Measurements from ENCODE around the gene ITPR1.

ITPR1 gene

DNA sequence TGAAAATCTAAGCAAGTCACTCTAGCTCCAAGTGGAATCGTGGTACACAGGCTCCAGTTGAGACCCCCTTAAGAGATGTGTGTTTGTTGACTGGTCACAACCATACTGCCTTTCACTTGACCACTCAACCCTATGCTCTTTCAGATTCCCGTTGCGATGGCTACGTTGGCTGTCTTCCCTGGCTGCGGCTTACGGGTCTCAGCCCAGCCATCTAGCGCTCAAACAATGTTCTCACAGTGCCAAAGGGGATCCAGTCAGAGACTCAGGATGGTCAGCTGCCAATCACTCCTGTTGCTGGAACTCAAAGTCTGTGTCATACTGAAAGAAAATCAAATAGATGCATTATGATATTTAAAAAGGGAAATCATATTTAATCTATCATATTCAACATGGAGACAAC is 237.6 kb downstream of the ITPR1 start:
- DNase-seq (ENCODE audit: low read depth, low spot score) = no peak
- Histone ChIP-seq H3K9ac (ENCODE audit: insufficient read length, low read depth) (no peak overlapping the region), H3K4me1 (ENCODE audit: insufficient read depth, insufficient read length) (no peaks in the 10 kb centered on the region), H3K36me3 (ENCODE audit: insufficient read depth, insufficient read length, low read length) (peaks cover 3% of the 10 kb centered on the region), H3K9me3 (ENCODE audit: insufficient read depth, low read length) (no peaks in the 10 kb centered on the region), H3K4me3 (ENCODE audit: insufficient read length, low read depth) (no peak overlapping the region), H3K27me3 (ENCODE audit: insufficient read depth, insufficient read length) (no peaks in the 10 kb centered on the region)
- no peak for TF ChIP-seq YY1 (IDR thresholded peaks at IDR 0.05; ENCODE audit: insufficient read depth, insufficient read length)
- no peak for TF ChIP-seq SUZ12 (IDR thresholded peaks at IDR 0.05; ENCODE audit: extremely low read depth, insufficient read depth, insufficient read length)
- TF ChIP-seq ZNF274 (IDR thresholded peaks at IDR 0.05; ENCODE audit: low read depth, low read length) = no peak

DNA sequence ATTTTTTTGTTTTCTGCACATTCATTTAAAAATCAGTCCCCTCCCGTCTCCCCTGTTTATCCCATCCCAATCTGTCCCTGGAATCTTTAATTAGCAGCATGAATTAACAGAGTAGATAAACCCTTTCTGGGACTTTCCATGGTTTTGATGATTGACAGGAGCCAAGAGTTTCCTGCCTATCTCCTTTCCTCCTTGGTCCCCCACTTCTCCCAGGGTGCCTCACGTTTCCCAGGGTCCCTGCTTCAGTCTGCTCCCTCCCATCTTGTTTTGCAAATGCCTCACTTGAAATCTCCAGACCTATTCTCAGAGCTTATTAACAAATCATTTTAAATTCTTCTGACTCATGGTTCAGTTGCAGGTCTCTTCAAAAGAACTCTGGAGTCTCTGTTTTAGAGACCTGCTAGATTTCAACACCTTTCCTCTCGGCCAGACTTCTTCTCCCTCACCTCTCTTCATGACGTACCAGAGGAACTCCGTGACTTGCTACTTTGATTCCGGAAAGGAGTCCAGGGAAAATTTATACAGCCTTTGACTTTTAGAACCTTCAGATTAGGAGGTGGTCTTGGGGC is 238.5 kb downstream of the ITPR1 start:
- TF ChIP-seq YY1 (IDR thresholded peaks at IDR 0.05; ENCODE audit: insufficient read depth, insufficient read length) = no peak
- TF ChIP-seq SUZ12 (IDR thresholded peaks at IDR 0.05; ENCODE audit: extremely low read depth, insufficient read depth, insufficient read length) = no peak
- no peak for TF ChIP-seq ZNF274 (IDR thresholded peaks at IDR 0.05; ENCODE audit: low read depth, low read length)

DNA sequence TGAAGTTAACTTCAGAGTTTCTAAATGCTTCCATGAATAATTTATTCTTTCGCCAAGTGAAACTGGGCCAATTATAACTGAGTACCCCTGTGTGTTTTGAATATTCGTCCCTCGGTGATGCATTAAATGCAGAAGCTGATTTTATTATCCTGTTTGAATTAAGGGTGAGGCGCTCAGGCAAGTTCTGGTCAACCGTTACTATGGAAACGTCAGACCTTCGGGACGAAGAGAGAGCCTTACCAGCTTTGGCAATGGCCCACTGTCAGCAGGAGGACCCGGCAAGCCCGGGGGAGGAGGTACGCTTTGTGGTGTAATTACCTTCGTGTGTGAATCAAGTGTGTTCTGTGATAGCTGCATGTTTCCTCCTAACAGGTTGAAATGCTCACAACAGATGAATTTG is 239.8 kb downstream of the ITPR1 start:
- no peak for DNase-seq (ENCODE audit: low read depth, low spot score)
- H3K36me3 ChIP-seq (ENCODE audit: insufficient read depth, insufficient read length, low read length) = peaks cover 3% of the 10 kb centered on the region
- H3K9ac ChIP-seq (ENCODE audit: insufficient read length, low read depth) = no peak overlapping the region
- H3K27me3 ChIP-seq (ENCODE audit: insufficient read depth, insufficient read length) = no peaks in the 10 kb centered on the region
- H3K9me3 ChIP-seq (ENCODE audit: insufficient read depth, low read length) = no peaks in the 10 kb centered on the region
- no peak for TF ChIP-seq YY1 (IDR thresholded peaks at IDR 0.05; ENCODE audit: insufficient read depth, insufficient read length)
- TF ChIP-seq ZNF274 (IDR thresholded peaks at IDR 0.05; ENCODE audit: low read depth, low read length) = no peak
- TF ChIP-seq SUZ12 (IDR thresholded peaks at IDR 0.05; ENCODE audit: extremely low read depth, insufficient read depth, insufficient read length) = no peak
- H3K4me3 ChIP-seq (ENCODE audit: insufficient read length, low read depth) = no peak overlapping the region
- H3K4me1 ChIP-seq (ENCODE audit: insufficient read depth, insufficient read length) = no peaks in the 10 kb centered on the region

More for the DNA sequence above, 238.5 kb downstream of the ITPR1 start:
- Histone ChIP-seq H3K36me3 (ENCODE audit: insufficient read depth, insufficient read length, low read length) (peaks cover 3% of the 10 kb centered on the region), H3K4me3 (ENCODE audit: insufficient read length, low read depth) (no peak overlapping the region), H3K4me1 (ENCODE audit: insufficient read depth, insufficient read length) (no peaks in the 10 kb centered on the region), H3K27me3 (ENCODE audit: insufficient read depth, insufficient read length) (no peaks in the 10 kb centered on the region), H3K9me3 (ENCODE audit: insufficient read depth, low read length) (no peaks in the 10 kb centered on the region), H3K9ac (ENCODE audit: insufficient read length, low read depth) (no peak overlapping the region)
- no peak for DNase-seq (ENCODE audit: low read depth, low spot score)

DNA sequence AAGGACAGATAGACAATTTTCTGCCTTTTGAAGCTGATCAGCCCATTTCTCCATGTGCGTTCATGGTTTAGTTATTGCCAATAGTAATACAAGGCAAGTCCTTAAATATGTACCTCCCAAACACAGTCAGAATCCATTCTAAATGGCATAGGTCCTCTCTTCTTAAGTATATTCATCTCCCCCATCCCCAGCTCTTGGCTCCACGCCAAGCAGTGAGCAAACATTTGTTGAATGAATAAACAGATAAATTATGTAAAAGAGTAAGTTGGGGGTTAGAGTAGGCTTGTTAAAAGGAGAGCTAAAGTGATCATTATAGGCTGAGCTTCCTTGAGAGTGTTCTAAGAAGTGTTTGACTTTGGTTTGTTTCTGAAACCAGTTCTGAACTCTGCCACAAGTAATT is 241.3 kb downstream of the ITPR1 start:
- TF ChIP-seq YY1 (IDR thresholded peaks at IDR 0.05; ENCODE audit: insufficient read depth, insufficient read length) (no peak), ZNF274 (IDR thresholded peaks at IDR 0.05; ENCODE audit: low read depth, low read length) (no peak), SUZ12 (IDR thresholded peaks at IDR 0.05; ENCODE audit: extremely low read depth, insufficient read depth, insufficient read length) (no peak)
- no peak overlapping the region for H3K4me3 ChIP-seq (ENCODE audit: insufficient read length, low read depth)
- peaks cover 3% of the 10 kb centered on the region for H3K36me3 ChIP-seq (ENCODE audit: insufficient read depth, insufficient read length, low read length)
- H3K27me3 ChIP-seq (ENCODE audit: insufficient read depth, insufficient read length) = no peaks in the 10 kb centered on the region
- no peak for DNase-seq (ENCODE audit: low read depth, low spot score)
- no peak overlapping the region for H3K9ac ChIP-seq (ENCODE audit: insufficient read length, low read depth)
- H3K9me3 ChIP-seq (ENCODE audit: insufficient read depth, low read length) = peaks cover 3% of the 10 kb centered on the region; the same call in 1 of the 2 replicates
- no peaks in the 10 kb centered on the region for H3K4me1 ChIP-seq (ENCODE audit: insufficient read depth, insufficient read length)

DNA sequence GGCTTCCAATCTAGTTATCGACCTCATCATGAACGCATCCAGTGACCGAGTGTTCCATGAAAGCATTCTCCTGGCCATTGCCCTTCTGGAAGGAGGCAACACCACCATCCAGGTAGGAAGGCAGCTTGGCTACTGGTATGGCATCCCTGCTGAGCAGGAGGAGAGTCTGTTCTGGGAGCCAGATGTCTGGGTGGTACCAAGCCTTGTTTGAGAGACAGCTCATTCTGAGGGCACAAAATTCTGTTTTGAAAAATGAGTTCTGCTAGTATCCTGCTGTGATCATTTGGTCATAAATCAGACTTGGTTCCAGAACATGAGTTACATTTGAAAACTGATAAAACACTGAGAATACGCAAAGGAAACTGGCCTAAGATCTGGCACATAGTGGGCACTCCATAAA is 242.1 kb downstream of the ITPR1 start:
- H3K36me3 ChIP-seq (ENCODE audit: insufficient read depth, insufficient read length, low read length) = peaks cover 3% of the 10 kb centered on the region
- peaks cover 9% of the 10 kb centered on the region; the same call in 1 of the 2 replicates for H3K9me3 ChIP-seq (ENCODE audit: insufficient read depth, low read length)
- H3K4me3 ChIP-seq (ENCODE audit: insufficient read length, low read depth) = no peak overlapping the region
- TF ChIP-seq SUZ12 (IDR thresholded peaks at IDR 0.05; ENCODE audit: extremely low read depth, insufficient read depth, insufficient read length) (no peak), YY1 (IDR thresholded peaks at IDR 0.05; ENCODE audit: insufficient read depth, insufficient read length) (no peak), ZNF274 (IDR thresholded peaks at IDR 0.05; ENCODE audit: low read depth, low read length) (no peak)
- no peak for DNase-seq (ENCODE audit: low read depth, low spot score)
- no peaks in the 10 kb centered on the region for H3K27me3 ChIP-seq (ENCODE audit: insufficient read depth, insufficient read length)
- no peak overlapping the region for H3K9ac ChIP-seq (ENCODE audit: insufficient read length, low read depth)
- H3K4me1 ChIP-seq (ENCODE audit: insufficient read depth, insufficient read length) = no peaks in the 10 kb centered on the region

DNA sequence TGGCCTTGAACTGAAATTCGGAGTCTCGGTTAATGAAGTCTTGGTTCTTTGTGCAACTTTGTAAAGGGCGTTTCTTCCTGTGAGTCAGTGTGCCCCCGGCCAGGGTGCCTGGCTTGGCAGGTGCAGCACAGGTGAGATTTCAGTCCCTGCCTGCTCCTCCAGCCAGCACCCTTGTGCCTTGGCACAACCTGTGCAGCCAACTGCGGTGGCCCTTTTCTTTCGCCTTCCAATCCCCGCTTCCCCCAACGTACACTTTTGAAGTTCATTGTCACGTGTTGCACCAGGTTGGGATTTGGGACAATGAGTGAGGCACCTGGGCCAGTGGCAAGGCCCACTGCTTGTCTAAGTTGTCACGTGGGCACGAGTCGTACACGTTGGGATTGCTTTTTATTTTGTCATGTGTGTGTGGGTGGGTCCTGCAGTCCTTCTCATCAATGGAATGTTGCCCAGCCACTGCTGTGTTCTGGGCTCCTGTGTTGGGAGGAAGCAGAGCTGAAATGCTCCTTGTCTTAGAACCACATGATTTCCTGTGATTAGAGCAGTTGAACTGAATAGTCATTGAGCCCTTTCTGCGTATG is 243.2 kb downstream of the ITPR1 start:
- no peak overlapping the region for H3K9ac ChIP-seq (ENCODE audit: insufficient read length, low read depth)

DNA sequence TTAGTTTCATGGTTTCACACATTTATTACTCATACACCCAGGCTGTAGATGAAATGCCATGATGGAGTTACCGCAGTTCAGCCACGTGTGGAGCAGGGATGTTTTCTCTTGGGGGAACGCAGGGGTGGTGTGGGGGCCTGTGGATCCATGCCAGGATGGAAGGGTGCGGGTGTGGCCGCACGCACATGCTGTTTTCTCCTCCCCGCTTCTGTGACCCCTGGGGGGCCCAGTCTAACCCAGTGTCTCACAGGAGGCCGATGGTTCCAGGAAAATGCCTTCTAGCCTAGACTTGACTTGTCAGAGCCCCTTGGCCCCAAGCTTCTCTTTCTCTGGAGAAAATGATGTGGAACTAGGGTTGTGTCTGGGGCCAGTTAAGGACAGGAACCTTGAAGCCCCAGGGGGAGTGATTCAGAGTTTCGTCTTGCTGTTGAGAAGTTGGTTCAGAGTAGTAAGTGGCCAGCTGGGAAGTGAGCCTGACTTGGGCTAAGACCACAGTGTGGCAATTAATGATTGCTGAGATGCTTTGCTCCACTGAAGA is 245.7 kb downstream of the ITPR1 start:
- TF ChIP-seq SUZ12 (IDR thresholded peaks at IDR 0.05; ENCODE audit: extremely low read depth, insufficient read depth, insufficient read length) = no peak
- TF ChIP-seq ZNF274 (IDR thresholded peaks at IDR 0.05; ENCODE audit: low read depth, low read length) = no peak
- TF ChIP-seq YY1 (IDR thresholded peaks at IDR 0.05; ENCODE audit: insufficient read depth, insufficient read length) = no peak
- no peak overlapping the region for H3K9ac ChIP-seq (ENCODE audit: insufficient read length, low read depth)
- no peak overlapping the region for H3K4me3 ChIP-seq (ENCODE audit: insufficient read length, low read depth)
- H3K9me3 ChIP-seq (ENCODE audit: insufficient read depth, low read length) = peaks cover 9% of the 10 kb centered on the region; the same call in 1 of the 2 replicates
- no peak for DNase-seq (ENCODE audit: low read depth, low spot score)
- no peaks in the 10 kb centered on the region for H3K27me3 ChIP-seq (ENCODE audit: insufficient read depth, insufficient read length)
- peaks cover 3% of the 10 kb centered on the region for H3K36me3 ChIP-seq (ENCODE audit: insufficient read depth, insufficient read length, low read length)
- peaks cover 3% of the 10 kb centered on the region for H3K4me1 ChIP-seq (ENCODE audit: insufficient read depth, insufficient read length)

More for the DNA sequence above, 243.2 kb downstream of the ITPR1 start:
- peaks cover 9% of the 10 kb centered on the region; the same call in 1 of the 2 replicates for H3K9me3 ChIP-seq (ENCODE audit: insufficient read depth, low read length)
- peaks cover 3% of the 10 kb centered on the region for H3K36me3 ChIP-seq (ENCODE audit: insufficient read depth, insufficient read length, low read length)
- no peaks in the 10 kb centered on the region for H3K4me1 ChIP-seq (ENCODE audit: insufficient read depth, insufficient read length)
- no peaks in the 10 kb centered on the region for H3K27me3 ChIP-seq (ENCODE audit: insufficient read depth, insufficient read length)
- no peak for TF ChIP-seq SUZ12 (IDR thresholded peaks at IDR 0.05; ENCODE audit: extremely low read depth, insufficient read depth, insufficient read length)
- TF ChIP-seq YY1 (IDR thresholded peaks at IDR 0.05; ENCODE audit: insufficient read depth, insufficient read length) = no peak
- TF ChIP-seq ZNF274 (IDR thresholded peaks at IDR 0.05; ENCODE audit: low read depth, low read length) = no peak
- H3K4me3 ChIP-seq (ENCODE audit: insufficient read length, low read depth) = no peak overlapping the region
- no peak for DNase-seq (ENCODE audit: low read depth, low spot score)
